ENCODE measurements around the gene SETD4. TPM values are rescaled to one million over a fixed set of nuclear protein-coding genes. Genes with fewer than 3 reads are reported as not detected.

SETD4 gene
- total and polyA plus RNA-seq, 2 donors (not counting 3 experiments of a cell fraction or from before 2014, with no cell fraction given) = 13.0 to 25.1 TPM

GRCh38 chr21:36024782-36025181 is 35.5 kb downstream of the SETD4 start:
- Histone ChIP-seq H3K4me1 (ENCODE audit: control insufficient read depth, extremely low read depth, insufficient read depth, low read length) (no peaks in the 10 kb centered on the region), H3K79me2 (ENCODE audit: control insufficient read depth, insufficient read depth, low read length) (no peaks in the 10 kb centered on the region), H4K20me1 (replicated peaks; ENCODE audit: control insufficient read depth, extremely low read depth, insufficient read depth, low read length) (no peaks in the 10 kb centered on the region), H3K4me3 (replicated peaks in 1 of 3; ENCODE audit: insufficient read depth in 1 of 3, low read depth in 1 of 3, low read length in 3 of 3) (no peak overlapping the region), H3K9ac (replicated peaks; ENCODE audit: extremely low read depth, insufficient read depth, low read length) (no peak overlapping the region), H3K27ac (ENCODE audit: insufficient read depth, low read depth, low read length) (no peak overlapping the region), H3K9me1 (replicated peaks; ENCODE audit: control insufficient read depth, extremely low read depth, insufficient read depth, low read length) (no peaks in the 10 kb centered on the region), H3K9me3 (replicated peaks; ENCODE audit: control insufficient read depth, insufficient read depth, low read length) (no peaks in the 10 kb centered on the region), H3K36me3 (ENCODE audit: control insufficient read depth in 2 of 2, extremely low read depth in 1 of 2, insufficient read depth in 2 of 2, low read length in 2 of 2) (no peaks in the 10 kb centered on the region), H3K27me3 (ENCODE audit: control insufficient read depth in 2 of 2, insufficient read depth in 2 of 2, low read length in 2 of 2) (peaks cover 0 to 3% of the 10 kb centered on the region in 2 experiments), H3K4me2 (ENCODE audit: insufficient read depth, low read length) (no peak overlapping the region), H2AFZ (ENCODE audit: low read depth, low read length) (no peak overlapping the region)
- dilution Hi-C loops (cut with MboI; ENCODE audit: extremely low pct_ligation_motif_present, low sequenced_read_pairs) (no loop called here), intact Hi-C loops (cut with micrococcal nuclease) (loop anchor here (5.0 kb wide), 2 partner anchors 77 to 1277 kb away; no protein-coding TSS in a partner anchor)
- FAIRE-seq = no peak
- CTCF ChIA-PET = interaction anchor here (0.6 kb wide), 1 partner anchor 184 kb away, joined by 3 read pairs; no protein-coding TSS in a partner anchor
- POLR2A ChIA-PET = no interaction called here
- BruUV-seq (replicated peaks) = no TSS peak
- TF ChIP-seq FOS (IDR thresholded peaks at IDR 0.05; ENCODE audit: borderline replicate concordance, insufficient read depth, low read length) (no peak), JUN (IDR thresholded peaks at IDR 0.05; ENCODE audit: borderline replicate concordance, insufficient read depth, insufficient read length, low read depth) (no peak), POLR2AphosphoS5 (IDR thresholded peaks at IDR 0.05; ENCODE audit: insufficient read depth, low read depth, low read length) (no peak), POLR2A (IDR thresholded peaks at IDR 0.05; ENCODE audit: low read depth, low read length) (no peak), CTCF (IDR thresholded peaks at IDR 0.05; ENCODE audit: extremely low read depth in 1 of 2, insufficient read depth in 1 of 2, low read depth in 1 of 2, low read length in 2 of 2) (no peak), GATA2 (IDR thresholded peaks at IDR 0.05; ENCODE audit: insufficient read depth, insufficient read length, low read depth, low read length) (no peak), EZH2 (IDR thresholded peaks at IDR 0.05; ENCODE audit: borderline replicate concordance, low read depth, low read length, severe bottlenecking) (no peak), MAX (IDR thresholded peaks at IDR 0.05; ENCODE audit: insufficient read depth, insufficient read length) (no peak), MYC (IDR thresholded peaks at IDR 0.05; ENCODE audit: low read depth, low read length) (no peak)
- DNase-seq (ENCODE audit: low read depth, low spot score) = no peak

Data from endothelial cell of umbilical vein (primary cell).